Mesenchymal stem cell (in vitro differentiated cells and primary cell): ENCODE results near the gene TSPAN31.

ENCODE experiments used
- DNase-seq: peaks from one replicate; pipeline ENCODE4 v3.0.0-alpha.2; 2013
- H2AFZ ChIP-seq: one replicate; pipeline ENCODE4 v1.6.1; 2013; ENCODE audit warnings: low read depth, mild to moderate bottlenecking, control low read depth, inconsistent platforms, low read length, moderate library complexity
- H2AK5ac ChIP-seq: 2 replicates; pipeline ENCODE4 v1.6.1; 2013; ENCODE audit warnings: low read length, moderate library complexity, mild to moderate bottlenecking, inconsistent platforms; ENCODE audit not compliant: severe bottlenecking
- H2BK120ac ChIP-seq: one replicate; pipeline ENCODE4 v1.6.1; 2013; ENCODE audit warnings: low read depth, mild to moderate bottlenecking, inconsistent platforms, low read length, moderate library complexity
- H2BK12ac ChIP-seq, 2 experiments: one replicate each; pipeline ENCODE4 v1.6.1; 2013; ENCODE audit warnings: inconsistent platforms in 2 of 2, low read length in 2 of 2, mild to moderate bottlenecking in 2 of 2, moderate library complexity in 2 of 2, control low read depth in 1 of 2
- H2BK15ac ChIP-seq: one replicate; pipeline ENCODE4 v1.6.1; 2013; ENCODE audit warnings: mild to moderate bottlenecking, low read depth, inconsistent platforms; ENCODE audit not compliant: poor library complexity, severe bottlenecking
- H2BK5ac ChIP-seq: 2 replicates; pipeline ENCODE4 v1.6.1; 2013; ENCODE audit warnings: low read depth, mild to moderate bottlenecking, low read length, control low read depth, inconsistent platforms; ENCODE audit not compliant: poor library complexity, severe bottlenecking
- H3K14ac ChIP-seq, 2 experiments: one replicate each; pipeline ENCODE4 v1.6.1; 2013; ENCODE audit warnings: inconsistent platforms in 2 of 2, low read length in 2 of 2, control low read depth in 1 of 2, mild to moderate bottlenecking in 1 of 2, moderate library complexity in 1 of 2
- H3K18ac ChIP-seq, 2 experiments: one replicate each; pipeline ENCODE4 v1.6.1; 2013; ENCODE audit warnings: inconsistent platforms in 2 of 2, low read length in 2 of 2, control low read depth in 1 of 2, low read depth in 1 of 2, mild to moderate bottlenecking in 1 of 2
- H3K23ac ChIP-seq, 2 experiments: one replicate each; pipeline ENCODE4 v1.6.1; 2013; ENCODE audit warnings: inconsistent platforms in 2 of 2, low read length in 2 of 2, mild to moderate bottlenecking in 2 of 2, moderate library complexity in 2 of 2, control low read depth in 1 of 2
- H3K27ac ChIP-seq: 2 replicates; pipeline ENCODE4 v1.5.1; 2013; ENCODE audit warnings: mild to moderate bottlenecking, moderate library complexity, low read length, control low read depth, inconsistent platforms; ENCODE audit not compliant: poor library complexity, severe bottlenecking
- H3K27me3 ChIP-seq, 2 experiments: 2 replicates each; pipeline versions ENCODE4 v1.6.1 to v1.7.0; 2013; ENCODE audit warnings: low read length in 2 of 2, mild to moderate bottlenecking in 2 of 2, moderate library complexity in 2 of 2, control low read depth in 1 of 2, inconsistent platforms in 1 of 2; ENCODE audit not compliant: control insufficient read depth in 1 of 2, insufficient read depth in 1 of 2
- H3K36me3 ChIP-seq, 2 experiments: 2 replicates each; pipeline versions ENCODE4 v1.6.1 to v1.7.0; 2013; ENCODE audit warnings: low read length in 2 of 2, control low read depth in 1 of 2, inconsistent platforms in 1 of 2, low read depth in 1 of 2, mild to moderate bottlenecking in 1 of 2; ENCODE audit not compliant: insufficient read depth in 2 of 2, control insufficient read depth in 1 of 2
- H3K4ac ChIP-seq, 2 experiments: one replicate each; pipeline ENCODE4 v1.6.1; 2013; ENCODE audit warnings: inconsistent platforms in 2 of 2, low read length in 2 of 2, mild to moderate bottlenecking in 2 of 2, moderate library complexity in 2 of 2, control low read depth in 1 of 2, low read depth in 1 of 2
- H3K4me1 ChIP-seq: 2 replicates; pipeline ENCODE4 v1.6.1; 2013; ENCODE audit warnings: low read depth, low read length, control low read depth; ENCODE audit not compliant: control insufficient read depth, insufficient read depth
- H3K4me2 ChIP-seq: 2 replicates; pipeline ENCODE4 v1.6.1; 2013; ENCODE audit warnings: low read length, mild to moderate bottlenecking, inconsistent platforms; ENCODE audit not compliant: poor library complexity, severe bottlenecking
- H3K4me3 ChIP-seq, 2 experiments: 2 replicates each; pipeline versions ENCODE4 v1.5.1 to v1.7.0; 2013; ENCODE audit warnings: low read length in 2 of 2, mild to moderate bottlenecking in 2 of 2, control low read depth in 1 of 2, low read depth in 1 of 2; ENCODE audit not compliant: insufficient read depth in 1 of 2
- H3K79me1 ChIP-seq: replicated peaks from 2 replicates; pipeline ENCODE4 v1.6.1; 2013; ENCODE audit warnings: mild to moderate bottlenecking, control low read depth, low read length, inconsistent platforms; ENCODE audit not compliant: poor library complexity, severe bottlenecking
- H3K9ac ChIP-seq: 2 replicates; pipeline ENCODE4 v1.7.0; 2013; ENCODE audit warnings: mild to moderate bottlenecking, low read length, moderate library complexity
- H3K9me3 ChIP-seq: 2 replicates; pipeline ENCODE4 v1.7.0; 2013; ENCODE audit warnings: mild to moderate bottlenecking, low read length; ENCODE audit not compliant: control insufficient read depth
- H4K8ac ChIP-seq: one replicate; pipeline ENCODE4 v1.6.1; 2013; ENCODE audit warnings: inconsistent platforms, mild to moderate bottlenecking, low read length, moderate library complexity
- H4K91ac ChIP-seq: one replicate; pipeline ENCODE4 v1.6.1; 2013; ENCODE audit warnings: mild to moderate bottlenecking, low read length, inconsistent platforms
- WGBS: methylation state at CpG from one replicate; pipeline ENCODE4 v1.1.7; 2013; ENCODE audit warnings: mixed read lengths; 5-methylcytosine and 5-hydroxymethylcytosine counted together

The TSPAN31 gene

DNA sequence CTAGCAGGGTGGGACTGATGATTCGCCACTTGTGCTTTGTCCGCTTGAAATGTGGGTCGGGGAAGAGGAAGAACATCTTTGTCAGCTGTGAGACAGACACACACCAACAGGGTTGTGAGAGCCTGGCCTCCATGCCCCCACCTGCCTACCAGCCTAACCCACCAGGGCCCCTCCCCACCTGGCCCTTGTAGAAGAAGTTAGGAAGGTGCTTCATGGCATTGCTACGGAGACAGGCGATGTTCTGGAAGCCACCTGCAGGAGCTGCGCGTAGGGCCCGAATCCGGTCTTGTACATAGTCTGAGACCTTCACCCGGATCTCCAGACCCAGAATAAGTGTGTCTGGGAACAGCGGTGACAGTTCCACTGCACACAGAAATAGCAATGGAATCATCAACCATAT lies 24.8 kb downstream of the TSPAN31 start:
- Histone ChIP-seq H3K23ac (no peak overlapping the region), H2BK5ac (no peak overlapping the region), H3K27ac (no peak overlapping the region), H2AFZ (no peak overlapping the region), H3K4me2 (no peak overlapping the region), H3K4ac (no peak overlapping the region), H3K9ac (no peak overlapping the region), H3K9me3 (no peaks in the 10 kb centered on the region), H3K4me3 (no peak overlapping the region), H2AK5ac (no peak overlapping the region), H3K4me1 (peaks cover 34% of the 10 kb centered on the region), H2BK120ac (no peak overlapping the region), H4K8ac (no peak overlapping the region), H2BK12ac (no peak overlapping the region), H3K36me3 (peaks cover 21 to 33% of the 10 kb centered on the region in 2 experiments), H3K79me1 (peaks cover 14% of the 10 kb centered on the region), H3K14ac (no peak overlapping the region), H3K27me3 (peaks cover 31 to 33% of the 10 kb centered on the region in 2 experiments), H4K91ac (no peak overlapping the region), H3K18ac (no peak overlapping the region), H2BK15ac (no peak overlapping the region)
- no peak for DNase-seq
- WGBS = 99% methylated on average over 11 of the region's 11 CpGs

DNA sequence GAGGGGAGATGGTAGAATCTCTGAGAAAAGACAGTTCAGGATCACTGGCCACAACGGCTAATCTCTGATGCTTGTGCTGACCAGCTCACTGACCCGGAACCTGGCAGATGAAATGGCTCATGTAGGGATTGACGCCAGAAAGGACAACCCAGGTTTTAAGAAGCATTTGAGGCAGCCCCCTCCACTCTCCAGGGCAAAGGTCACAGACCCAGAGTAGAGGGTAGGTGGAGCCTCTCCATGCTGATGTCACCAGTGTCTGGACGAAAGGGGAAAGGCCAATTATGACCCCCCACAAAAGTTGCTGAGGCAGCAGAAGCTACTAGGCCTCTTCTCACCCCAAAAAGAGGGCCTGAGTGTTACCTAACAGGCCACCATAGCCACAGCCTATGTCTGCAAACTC lies 25.9 kb downstream of the TSPAN31 start:
- H2BK12ac ChIP-seq = no peak overlapping the region
- no peak overlapping the region for H2BK120ac ChIP-seq
- no peak overlapping the region for H2AFZ ChIP-seq
- H3K4me1 ChIP-seq = peaks cover 23% of the 10 kb centered on the region
- peak overlapping the region in 1 of 2 experiments; percentile 98 for H3K4me3 ChIP-seq
- no peaks in the 10 kb centered on the region for H3K9me3 ChIP-seq
- no peak overlapping the region for H3K18ac ChIP-seq
- peaks cover 15% of the 10 kb centered on the region for H3K79me1 ChIP-seq
- H3K14ac ChIP-seq = no peak overlapping the region
- H2BK5ac ChIP-seq = no peak overlapping the region
- no peak for DNase-seq
- no peak overlapping the region for H3K4me2 ChIP-seq
- peak overlapping the region; percentile 95 for H3K9ac ChIP-seq
- H2BK15ac ChIP-seq = no peak overlapping the region
- H4K91ac ChIP-seq = no peak overlapping the region
- no peak overlapping the region for H2AK5ac ChIP-seq
- no peak overlapping the region for H3K27ac ChIP-seq
- H3K27me3 ChIP-seq = peaks cover 19 to 21% of the 10 kb centered on the region in 2 experiments
- no peak overlapping the region for H3K4ac ChIP-seq
- H4K8ac ChIP-seq = no peak overlapping the region
- H3K36me3 ChIP-seq = peaks cover 25 to 41% of the 10 kb centered on the region in 2 experiments
- 80% methylated on average over 4 of the region's 4 CpGs for WGBS
- no peak overlapping the region for H3K23ac ChIP-seq

DNA sequence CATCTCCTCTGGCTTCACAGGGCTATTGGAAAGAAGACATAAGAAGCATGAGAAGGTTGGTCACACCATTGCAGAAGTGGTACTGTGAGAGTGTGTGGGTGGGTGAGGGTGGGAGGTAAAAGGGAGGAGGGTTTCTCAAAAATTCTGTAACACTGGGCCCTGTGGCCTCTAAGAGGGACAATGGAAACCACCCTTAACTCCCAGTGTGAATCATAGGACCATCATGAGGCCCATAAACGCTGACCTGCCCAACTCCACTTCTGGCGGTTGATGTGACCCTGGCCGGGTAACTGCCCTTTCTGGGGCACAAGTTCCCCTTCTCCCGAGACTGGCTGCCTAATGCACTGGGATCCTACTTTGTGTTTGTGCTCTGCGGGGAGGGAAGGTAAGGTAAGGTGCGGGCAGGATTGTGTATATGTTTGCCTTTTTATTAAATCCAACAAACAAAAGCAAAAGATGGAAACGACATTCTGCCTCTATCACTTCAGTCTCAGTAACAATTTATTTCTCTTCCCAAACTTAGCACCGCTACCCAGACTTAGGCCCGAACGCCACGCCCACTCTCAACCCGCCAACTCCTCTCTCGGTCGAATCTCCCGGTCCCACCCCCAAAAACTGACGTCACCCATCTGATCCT lies 26.5 kb downstream of the TSPAN31 start:
- WGBS = 2% methylated on average over 14 of the region's 16 CpGs
- Histone ChIP-seq H3K79me1 (peaks cover 15% of the 10 kb centered on the region), H3K4me2 (peak overlapping the region; percentile 99), H3K4me3 (peak overlapping the region; percentile 70 to 98), H2BK15ac (no peak overlapping the region), H3K9ac (peak overlapping the region; percentile 95), H3K14ac (no peak overlapping the region), H4K8ac (peak overlapping the region; percentile 62), H3K4ac (no peak overlapping the region), H3K36me3 (peaks cover 25 to 47% of the 10 kb centered on the region in 2 experiments), H3K4me1 (peaks cover 19% of the 10 kb centered on the region), H2BK12ac (no peak overlapping the region), H2BK120ac (no peak overlapping the region), H2BK5ac (no peak overlapping the region), H3K27me3 (peaks cover 13 to 15% of the 10 kb centered on the region in 2 experiments), H3K23ac (peak overlapping the region in 1 of 2 experiments; percentile 14), H2AFZ (peak overlapping the region; percentile 74), H3K27ac (peak overlapping the region; percentile 67), H4K91ac (no peak overlapping the region), H3K18ac (peak overlapping the region in 1 of 2 experiments; percentile 61), H2AK5ac (no peak overlapping the region), H3K9me3 (no peaks in the 10 kb centered on the region)
- peak; percentile 94 for DNase-seq

DNA sequence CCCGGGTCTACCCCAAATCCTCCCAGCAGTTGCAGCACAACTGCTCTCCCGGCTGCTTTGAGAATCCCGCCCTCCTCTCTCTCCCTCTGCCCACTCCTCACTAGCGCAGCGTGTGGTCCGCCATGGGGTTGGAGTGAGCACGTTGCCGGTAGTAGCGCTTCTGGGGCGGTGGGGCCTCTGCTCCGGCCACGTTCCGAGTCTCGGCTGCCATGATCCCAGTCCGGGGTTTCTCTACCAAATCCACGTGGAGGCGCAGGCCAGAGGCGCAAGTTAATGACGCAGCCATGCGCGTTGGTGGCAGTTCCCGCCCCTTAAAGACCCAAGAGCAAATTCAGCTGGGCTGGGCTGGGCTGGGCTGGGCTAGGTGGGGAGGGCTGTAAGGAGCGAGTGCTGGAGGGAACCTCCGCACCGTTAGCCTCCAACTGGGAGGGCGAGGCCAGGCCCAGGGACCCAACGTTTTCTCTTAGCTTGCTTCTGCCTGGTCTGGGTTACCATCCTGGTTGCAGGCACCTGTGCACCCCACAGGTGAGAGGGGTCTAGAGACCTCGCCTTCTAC lies 27.1 kb downstream of the TSPAN31 start, which contains the start of gene METTL1:
Gene METTL1, minus strand, starts transcription at position 233 of the 556 bp plus-strand sequence. Its CDS starts 22 bp downstream, at position 211.
- H4K91ac ChIP-seq = peak within 1 kb of the TSS; percentile 91
- H3K27ac ChIP-seq = peak within 1 kb of the TSS; percentile 89
- peaks cover 13% of the 10 kb centered on the region for H3K4me1 ChIP-seq
- peak within 1 kb of the TSS; percentile 68 to 99 for H3K18ac ChIP-seq
- H3K9ac ChIP-seq = peak within 1 kb of the TSS; percentile 95
- peak within 1 kb of the TSS in 1 of 2 experiments; percentile 46 for H3K14ac ChIP-seq
- H2BK15ac ChIP-seq = peak within 1 kb of the TSS; percentile 30
- WGBS = under 1% methylated on average over 23 of the region's 28 CpGs
- peak within 1 kb of the TSS; percentile 70 to 98 for H3K4me3 ChIP-seq
- peaks cover 25 to 50% of the 10 kb centered on the region in 2 experiments for H3K36me3 ChIP-seq
- H3K23ac ChIP-seq = peak within 1 kb of the TSS in 1 of 2 experiments; percentile 23
- peak within 1 kb of the TSS; percentile 23 to 91 for H2BK12ac ChIP-seq
- peak within 1 kb of the TSS; percentile 73 for H4K8ac ChIP-seq
- H2AFZ ChIP-seq = peak within 1 kb of the TSS; percentile 74
- no peak within 1 kb of the TSS for H2BK5ac ChIP-seq
- peak; percentile 98 for DNase-seq
- no peak within 1 kb of the TSS for H2AK5ac ChIP-seq
- H2BK120ac ChIP-seq = no peak within 1 kb of the TSS
- H3K9me3 ChIP-seq = no peaks in the 10 kb centered on the region
- H3K4ac ChIP-seq = peak within 1 kb of the TSS; percentile 39 to 97
- peaks cover 15% of the 10 kb centered on the region for H3K79me1 ChIP-seq
- H3K4me2 ChIP-seq = peak within 1 kb of the TSS; percentile 99
- H3K27me3 ChIP-seq = peaks cover 7 to 9% of the 10 kb centered on the region in 2 experiments
